ENCODE measurements around the gene USP15.

Gene USP15

DNA sequence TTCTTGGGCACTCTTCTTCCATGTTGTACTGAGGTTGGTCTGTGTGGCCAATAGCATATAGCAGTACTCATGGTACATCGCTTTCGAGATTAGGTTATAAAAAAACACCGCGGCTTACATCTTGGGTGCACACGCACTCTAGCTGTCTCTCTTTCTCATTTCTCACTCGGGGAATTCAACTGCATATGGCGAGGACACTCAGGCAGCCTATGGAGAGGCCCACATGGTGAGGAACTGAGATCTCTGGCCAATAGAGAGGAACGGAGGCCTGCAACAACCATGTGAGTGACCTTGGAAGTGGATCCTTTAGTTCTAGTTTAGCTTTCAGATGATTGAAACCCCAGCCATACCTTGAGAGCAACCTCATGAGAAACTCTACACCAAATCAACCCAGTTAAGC lies 45.6 kb downstream of the USP15 start:
- Histone ChIP-seq H3K9me3 (no peaks in the 10 kb centered on the region), H3K4me1 (peaks cover 0 to 3% (median 1%) of the 10 kb centered on the region in 4 donors), H3K36me3 (peaks cover 28 to 51% (median 36%) of the 10 kb centered on the region in 3 donors), H3K27me3 (no peaks in the 10 kb centered on the region), H3K4me3 (no peak overlapping the region), H3K27ac (no peak overlapping the region)
- TF ChIP-seq, protein P1, sequence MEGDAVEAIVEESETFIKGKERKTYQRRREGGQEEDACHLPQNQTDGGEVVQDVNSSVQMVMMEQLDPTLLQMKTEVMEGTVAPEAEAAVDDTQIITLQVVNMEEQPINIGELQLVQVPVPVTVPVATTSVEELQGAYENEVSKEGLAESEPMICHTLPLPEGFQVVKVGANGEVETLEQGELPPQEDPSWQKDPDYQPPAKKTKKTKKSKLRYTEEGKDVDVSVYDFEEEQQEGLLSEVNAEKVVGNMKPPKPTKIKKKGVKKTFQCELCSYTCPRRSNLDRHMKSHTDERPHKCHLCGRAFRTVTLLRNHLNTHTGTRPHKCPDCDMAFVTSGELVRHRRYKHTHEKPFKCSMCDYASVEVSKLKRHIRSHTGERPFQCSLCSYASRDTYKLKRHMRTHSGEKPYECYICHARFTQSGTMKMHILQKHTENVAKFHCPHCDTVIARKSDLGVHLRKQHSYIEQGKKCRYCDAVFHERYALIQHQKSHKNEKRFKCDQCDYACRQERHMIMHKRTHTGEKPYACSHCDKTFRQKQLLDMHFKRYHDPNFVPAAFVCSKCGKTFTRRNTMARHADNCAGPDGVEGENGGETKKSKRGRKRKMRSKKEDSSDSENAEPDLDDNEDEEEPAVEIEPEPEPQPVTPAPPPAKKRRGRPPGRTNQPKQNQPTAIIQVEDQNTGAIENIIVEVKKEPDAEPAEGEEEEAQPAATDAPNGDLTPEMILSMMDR (IDR thresholded peaks at IDR 0.05), result no peak
- intact Hi-C loops (cut with DNase I; ENCODE audit: low total_unique reads), result no loop called here
- no peak for DNase-seq

DNA sequence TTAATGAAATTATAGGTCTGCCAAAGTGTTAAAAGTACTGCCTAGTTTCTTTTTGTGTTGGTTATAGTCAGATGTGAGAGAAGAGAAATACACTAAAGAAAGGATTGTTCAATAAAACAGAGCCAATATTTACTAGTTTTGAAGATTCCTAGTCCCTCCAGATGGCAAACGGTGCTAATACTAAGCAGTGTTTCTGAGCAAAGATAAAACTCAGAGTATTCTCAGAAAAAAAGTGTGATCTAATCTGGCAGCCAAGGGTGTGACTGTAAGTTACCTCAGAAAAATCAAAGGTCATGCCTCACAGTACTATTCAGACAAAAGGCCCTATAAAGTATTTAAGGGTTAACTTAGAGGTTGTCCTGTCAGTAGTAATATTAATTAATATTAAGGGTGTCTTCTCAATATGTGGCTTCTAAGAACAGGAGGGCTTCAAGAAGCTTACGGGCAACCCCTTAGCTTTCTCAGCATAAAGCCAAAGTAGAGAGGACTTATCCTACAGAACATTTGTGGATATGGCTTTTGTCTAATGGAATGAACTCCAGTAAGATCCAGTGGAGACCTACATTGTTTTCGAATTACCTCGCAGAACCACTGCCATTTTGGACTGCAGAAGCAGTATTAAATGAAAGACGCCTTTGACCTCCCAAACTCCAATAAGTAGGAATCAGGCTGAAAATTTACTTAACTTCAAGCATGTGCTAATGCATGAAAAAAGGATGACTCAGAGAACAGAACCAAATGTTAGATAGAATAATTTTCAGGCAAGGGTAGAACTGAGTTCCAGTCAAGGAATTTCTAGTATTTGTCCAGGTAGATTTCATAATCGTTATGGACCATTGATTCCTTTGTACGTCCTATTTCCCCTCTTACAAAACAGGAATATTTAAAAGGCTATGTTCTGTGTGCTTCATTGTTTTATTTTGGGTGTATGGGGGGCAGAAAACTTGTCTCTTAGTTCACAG lies 46.6 kb downstream of the USP15 start:
- no peak overlapping the region for H3K4me3 ChIP-seq
- intact Hi-C loops (cut with DNase I; ENCODE audit: low total_unique reads), result no loop called here
- H3K27ac ChIP-seq, result no peak overlapping the region
- no peak for DNase-seq
- H3K36me3 ChIP-seq, result peaks cover 28 to 51% (median 36%) of the 10 kb centered on the region in 3 donors
- H3K9me3 ChIP-seq, result no peaks in the 10 kb centered on the region
- TF ChIP-seq, protein P1 (IDR thresholded peaks at IDR 0.05), result no peak
- H3K4me1 ChIP-seq, result peaks cover 0 to 3% (median 0%) of the 10 kb centered on the region in 4 donors
- no peaks in the 10 kb centered on the region for H3K27me3 ChIP-seq

DNA sequence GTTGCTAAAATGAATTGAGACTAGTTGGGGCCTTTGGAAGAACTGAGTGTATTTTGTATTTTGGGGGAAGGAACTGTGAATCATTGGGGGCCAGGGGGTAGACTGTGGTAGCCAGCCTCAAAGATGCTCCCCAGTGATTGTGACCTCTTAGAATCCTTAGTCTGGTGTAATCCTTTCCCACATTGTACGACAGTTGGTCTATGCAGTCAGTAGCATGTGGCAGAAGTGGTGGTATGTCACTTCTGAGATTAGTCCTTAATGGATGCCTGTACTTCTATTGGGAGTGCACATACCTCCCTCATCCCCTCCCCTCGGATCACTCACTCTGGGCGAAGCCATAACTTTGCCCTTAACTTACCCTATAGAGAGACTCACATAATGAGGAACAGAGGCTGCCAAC lies 48.0 kb downstream of the USP15 start:
- H3K9me3 ChIP-seq, result no peaks in the 10 kb centered on the region
- TF ChIP-seq, protein P1 (IDR thresholded peaks at IDR 0.05), result no peak
- H3K27me3 ChIP-seq, result no peaks in the 10 kb centered on the region
- H3K4me1 ChIP-seq, result peaks cover 0 to 1% (median 0%) of the 10 kb centered on the region in 4 donors
- DNase-seq, result no peak
- intact Hi-C loops (cut with DNase I; ENCODE audit: low total_unique reads), result no loop called here
- no peak overlapping the region for H3K4me3 ChIP-seq
- H3K27ac ChIP-seq, result no peak overlapping the region
- peaks cover 28 to 49% (median 31%) of the 10 kb centered on the region in 3 donors for H3K36me3 ChIP-seq

- DNase-seq, result no peak
- no peaks in the 10 kb centered on the region for H3K27me3 ChIP-seq
- TF ChIP-seq, protein P1 (IDR thresholded peaks at IDR 0.05), result no peak
- H3K4me1 ChIP-seq, result peaks cover 0 to 19% (median 0%) of the 10 kb centered on the region in 4 donors
- no peak overlapping the region for H3K27ac ChIP-seq
- H3K9me3 ChIP-seq, result no peaks in the 10 kb centered on the region
- peaks cover 0 to 4% (median 0%) of the 10 kb centered on the region in 3 donors for H3K36me3 ChIP-seq
- H3K4me3 ChIP-seq, result no peak overlapping the region
- intact Hi-C loops (cut with DNase I; ENCODE audit: low total_unique reads), result no loop called here
These were observed 53.6 kb downstream of the USP15 start for GRCh38 chr12:62313727-62314380.

DNA sequence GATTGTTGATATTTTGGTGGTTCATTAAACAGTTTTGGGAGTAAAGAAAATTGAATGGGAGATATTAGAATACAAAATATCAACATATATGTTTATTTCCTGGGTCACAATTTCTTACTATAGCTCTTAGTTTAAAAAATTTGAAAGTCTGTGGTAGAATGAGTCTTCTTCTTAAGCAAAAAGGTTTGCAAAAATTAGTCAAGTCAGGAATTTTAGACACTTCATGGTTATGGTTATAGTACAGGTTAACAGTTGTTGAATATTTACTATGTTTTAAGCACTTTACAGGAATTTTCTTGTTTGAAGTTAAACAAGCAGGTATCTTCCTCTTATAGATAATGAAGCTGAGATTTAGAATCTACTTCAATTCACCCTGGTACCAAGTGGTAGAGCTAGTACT lies 56.8 kb downstream of the USP15 start:
- intact Hi-C loops (cut with DNase I; ENCODE audit: low total_unique reads), result no loop called here
- Histone ChIP-seq H3K27ac (no peak overlapping the region), H3K36me3 (peaks cover 8 to 16% (median 14%) of the 10 kb centered on the region in 3 donors), H3K4me1 (peaks cover 0 to 19% (median 0%) of the 10 kb centered on the region in 4 donors), H3K27me3 (no peaks in the 10 kb centered on the region), H3K4me3 (no peak overlapping the region), H3K9me3 (no peaks in the 10 kb centered on the region)
- no peak for DNase-seq
- TF ChIP-seq, protein P1 (IDR thresholded peaks at IDR 0.05), result no peak
